ENCODE data around the gene TBP.
"Not testable (repeated sequence)": the region's sequence is repeated elsewhere in the genome, so short reads cannot be mapped to it uniquely, and the experiment has no call there.

TBP gene

DNA sequence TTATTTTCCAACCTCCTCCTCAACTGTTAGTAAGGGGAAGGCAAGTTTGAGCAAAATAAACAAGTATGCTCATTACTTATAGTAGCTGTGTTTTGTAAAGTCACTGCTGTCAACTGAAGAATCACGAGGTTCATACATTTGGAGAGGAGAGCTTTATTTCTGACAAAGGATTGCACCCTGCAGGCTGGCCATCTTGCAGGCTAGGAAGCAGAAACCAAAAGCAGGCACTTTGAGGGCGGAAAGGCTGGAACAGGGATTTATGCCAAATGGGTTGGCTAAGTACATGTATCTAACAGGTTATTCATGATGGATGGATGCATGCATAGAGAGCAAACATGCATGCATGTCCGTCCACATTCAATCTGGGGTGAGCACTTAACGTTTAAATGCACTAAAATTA is 47.7 kb upstream of the TBP start:
- no peak overlapping the region for H3K27ac ChIP-seq (ENCODE audit: low read length)
- no peak overlapping the region for H3K4me2 ChIP-seq (ENCODE audit: low read depth, low read length)
- no peaks in the 10 kb centered on the region for H3K9me2 ChIP-seq (replicated peaks; ENCODE audit: insufficient read depth, low read length)
- TF ChIP-seq EZH2 (optimal IDR thresholded peaks at IDR 0.05; ENCODE audit: low read depth, low read length) (no peak), EZH2phosphoT487 (IDR thresholded peaks at IDR 0.05; ENCODE audit: low read length) (no peak)
- H3F3A ChIP-seq (ENCODE audit: insufficient read depth, low read length): no peaks in the 10 kb centered on the region
- no peak for DNase-seq
- H3K4me1 ChIP-seq (ENCODE audit: low read length): no peaks in the 10 kb centered on the region
- H3K36me3 ChIP-seq (replicated peaks; ENCODE audit: insufficient read depth, low read length): no peaks in the 10 kb centered on the region
- H3K4me3 ChIP-seq (ENCODE audit: low read length): no peak overlapping the region
- no peaks in the 10 kb centered on the region for H3K27me3 ChIP-seq (replicated peaks; ENCODE audit: insufficient read depth, low read length)
- H3K79me2 ChIP-seq (ENCODE audit: low read length): no peaks in the 10 kb centered on the region
- no peaks in the 10 kb centered on the region for H4K20me1 ChIP-seq (ENCODE audit: insufficient read depth, low read length)
- no peak overlapping the region for H2AFZ ChIP-seq (ENCODE audit: low read length)
- no peak overlapping the region for H3K9ac ChIP-seq (ENCODE audit: low read length)
- no peaks in the 10 kb centered on the region for H3K9me3 ChIP-seq (replicated peaks; ENCODE audit: insufficient read depth, low read length)

DNA sequence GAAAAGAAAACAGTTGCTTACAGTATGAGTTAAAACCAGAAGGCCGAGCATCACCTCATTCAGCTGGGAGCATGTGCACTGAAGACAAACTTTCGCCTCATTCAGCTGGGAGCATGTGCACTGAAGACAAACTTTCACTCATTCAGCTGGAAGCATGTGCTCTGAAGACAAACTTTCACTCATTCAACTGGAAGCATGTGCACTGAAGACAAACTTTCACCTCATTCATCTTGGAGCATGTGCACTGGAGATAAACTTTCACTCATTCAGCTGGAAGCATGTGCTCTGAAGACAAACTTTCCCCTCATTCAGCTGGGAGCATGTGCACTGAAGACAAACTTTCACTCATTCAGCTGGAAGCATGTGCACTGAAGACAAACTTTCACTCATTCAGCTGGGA is 46.4 kb upstream of the TBP start:
- H3K9me2 ChIP-seq (replicated peaks; ENCODE audit: insufficient read depth, low read length); H3K36me3 ChIP-seq (replicated peaks; ENCODE audit: insufficient read depth, low read length); DNase-seq; H3K9ac ChIP-seq (ENCODE audit: low read length); H3K4me2 ChIP-seq (ENCODE audit: low read depth, low read length); H3K4me1 ChIP-seq (ENCODE audit: low read length); H3K27me3 ChIP-seq (replicated peaks; ENCODE audit: insufficient read depth, low read length); H3K27ac ChIP-seq (ENCODE audit: low read length); H2AFZ ChIP-seq (ENCODE audit: low read length); H4K20me1 ChIP-seq (ENCODE audit: insufficient read depth, low read length); H3K4me3 ChIP-seq (ENCODE audit: low read length); H3K79me2 ChIP-seq (ENCODE audit: low read length); H3F3A ChIP-seq (ENCODE audit: insufficient read depth, low read length); H3K9me3 ChIP-seq (replicated peaks; ENCODE audit: insufficient read depth, low read length): not testable (repeated sequence)

GRCh38 chr6:170508275-170508674 is 45.9 kb upstream of the TBP start:
- not testable (repeated sequence) for H3K36me3 ChIP-seq (replicated peaks; ENCODE audit: insufficient read depth, low read length); H3K9me3 ChIP-seq (replicated peaks; ENCODE audit: insufficient read depth, low read length); H3K9me2 ChIP-seq (replicated peaks; ENCODE audit: insufficient read depth, low read length); H3K27me3 ChIP-seq (replicated peaks; ENCODE audit: insufficient read depth, low read length); H2AFZ ChIP-seq (ENCODE audit: low read length); H3K4me2 ChIP-seq (ENCODE audit: low read depth, low read length); H3K4me3 ChIP-seq (ENCODE audit: low read length); H3K79me2 ChIP-seq (ENCODE audit: low read length); H3K9ac ChIP-seq (ENCODE audit: low read length); H3K4me1 ChIP-seq (ENCODE audit: low read length); H3K27ac ChIP-seq (ENCODE audit: low read length); H3F3A ChIP-seq (ENCODE audit: insufficient read depth, low read length); DNase-seq; H4K20me1 ChIP-seq (ENCODE audit: insufficient read depth, low read length)

DNA sequence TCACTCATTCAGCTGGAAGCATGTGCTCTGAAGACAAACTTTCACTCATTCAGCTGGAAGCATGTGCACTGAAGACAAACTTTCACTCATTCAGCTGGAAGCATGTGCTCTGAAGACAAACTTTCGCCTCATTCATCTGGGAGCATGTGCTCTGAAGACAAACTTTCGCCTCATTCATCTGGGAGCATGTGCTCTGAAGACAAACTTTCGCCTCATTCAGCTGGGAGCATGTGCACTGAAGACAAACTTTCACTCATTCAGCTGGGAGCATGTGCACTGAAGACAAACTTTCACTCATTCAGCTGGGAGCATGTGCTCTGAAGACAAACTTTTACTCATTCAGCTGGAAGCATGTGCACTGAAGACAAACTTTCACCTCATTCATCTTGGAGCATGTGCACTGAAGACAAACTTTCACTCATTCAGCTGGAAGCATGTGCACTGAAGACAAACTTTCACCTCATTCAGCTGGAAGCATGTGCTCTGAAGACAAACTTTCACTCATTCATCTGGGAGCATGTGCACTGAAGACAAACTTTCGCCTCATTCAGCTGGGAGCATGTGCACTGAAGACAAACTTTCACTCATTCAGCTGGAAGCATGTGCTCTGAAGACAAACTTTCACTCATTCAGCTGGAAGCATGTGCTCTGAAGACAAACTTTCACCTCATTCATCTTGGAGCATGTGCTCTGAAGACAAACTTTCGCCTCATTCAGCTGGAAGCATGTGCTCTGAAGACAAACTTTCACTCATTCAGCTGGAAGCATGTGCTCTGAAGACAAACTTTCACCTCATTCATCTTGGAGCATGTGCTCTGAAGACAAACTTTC is 45.1 kb upstream of the TBP start:
- not testable (repeated sequence) for H3K4me3 ChIP-seq (ENCODE audit: low read length); H3K9ac ChIP-seq (ENCODE audit: low read length); H3K27ac ChIP-seq (ENCODE audit: low read length); DNase-seq; H3K27me3 ChIP-seq (replicated peaks; ENCODE audit: insufficient read depth, low read length); H3K79me2 ChIP-seq (ENCODE audit: low read length); H4K20me1 ChIP-seq (ENCODE audit: insufficient read depth, low read length); H3K4me1 ChIP-seq (ENCODE audit: low read length); H3F3A ChIP-seq (ENCODE audit: insufficient read depth, low read length); H3K9me3 ChIP-seq (replicated peaks; ENCODE audit: insufficient read depth, low read length); H3K36me3 ChIP-seq (replicated peaks; ENCODE audit: insufficient read depth, low read length); H3K4me2 ChIP-seq (ENCODE audit: low read depth, low read length); H3K9me2 ChIP-seq (replicated peaks; ENCODE audit: insufficient read depth, low read length); H2AFZ ChIP-seq (ENCODE audit: low read length)

DNA sequence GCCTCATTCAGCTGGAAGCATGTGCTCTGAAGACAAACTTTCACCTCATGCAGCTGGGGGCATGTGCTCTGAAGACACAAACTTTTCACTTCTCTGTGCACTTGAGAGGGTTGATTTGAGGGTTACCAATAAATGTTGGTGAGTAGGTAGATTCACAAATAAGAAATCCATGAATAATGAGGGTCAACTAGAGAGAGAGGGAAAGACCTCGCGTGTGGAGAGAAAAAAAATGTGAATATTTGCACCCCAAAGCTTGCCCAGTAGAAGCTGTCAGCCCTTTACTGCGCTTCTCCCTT is 44.5 kb upstream of the TBP start:
- no peak overlapping the region for H3K4me3 ChIP-seq (ENCODE audit: low read length)
- TF ChIP-seq EZH2 (optimal IDR thresholded peaks at IDR 0.05; ENCODE audit: low read depth, low read length) (no peak), EZH2phosphoT487 (IDR thresholded peaks at IDR 0.05; ENCODE audit: low read length) (no peak), CTCF (IDR thresholded peaks at IDR 0.05; ENCODE audit: low read length) (no peak)
- no peak overlapping the region for H3K27ac ChIP-seq (ENCODE audit: low read length)

More for the DNA sequence above, 44.5 kb upstream of the TBP start:
- Histone ChIP-seq H3K9ac (ENCODE audit: low read length) (no peak overlapping the region), H3K36me3 (replicated peaks; ENCODE audit: insufficient read depth, low read length) (no peaks in the 10 kb centered on the region), H2AFZ (ENCODE audit: low read length) (no peak overlapping the region), H3K9me2 (replicated peaks; ENCODE audit: insufficient read depth, low read length) (no peaks in the 10 kb centered on the region), H3K79me2 (ENCODE audit: low read length) (no peaks in the 10 kb centered on the region), H3K27me3 (replicated peaks; ENCODE audit: insufficient read depth, low read length) (no peaks in the 10 kb centered on the region), H3K4me2 (ENCODE audit: low read depth, low read length) (no peak overlapping the region), H3K9me3 (replicated peaks; ENCODE audit: insufficient read depth, low read length) (no peaks in the 10 kb centered on the region), H4K20me1 (ENCODE audit: insufficient read depth, low read length) (no peaks in the 10 kb centered on the region), H3K4me1 (ENCODE audit: low read length) (no peaks in the 10 kb centered on the region), H3F3A (ENCODE audit: insufficient read depth, low read length) (no peaks in the 10 kb centered on the region)
- no peak for DNase-seq

Measured in MM.1S (cell line).